H9 (cell line): ENCODE results near the gene IL17REL. TPM values are rescaled to one million over a fixed set of nuclear protein-coding genes. Genes with fewer than 3 reads are reported as not detected.

ENCODE experiments used
- DNase-seq: peaks from one replicate; pipeline ENCODE4 v3.0.0-alpha.2; 2017
- H2AFZ ChIP-seq: one replicate; pipeline ENCODE4 v1.6.1; 2013; ENCODE audit warnings: mild to moderate bottlenecking, low read length, control low read depth, moderate library complexity
- H2AK5ac ChIP-seq: 2 replicates; pipeline ENCODE4 v1.6.1; 2013; ENCODE audit warnings: low read length, control low read depth, mixed read lengths; ENCODE audit not compliant: insufficient read length
- H2BK120ac ChIP-seq: one replicate; pipeline ENCODE4 v1.6.1; 2013; ENCODE audit warnings: low read depth, mild to moderate bottlenecking, low read length, control low read depth, inconsistent platforms; ENCODE audit not compliant: poor library complexity, severe bottlenecking
- H2BK12ac ChIP-seq: 2 replicates; pipeline ENCODE4 v1.6.1; 2013; ENCODE audit warnings: low read length, control low read depth, mixed read lengths, low read depth; ENCODE audit not compliant: insufficient read length
- H2BK15ac ChIP-seq: 2 replicates; pipeline ENCODE4 v1.6.1; 2013; ENCODE audit warnings: low read depth, low read length, control low read depth
- H2BK20ac ChIP-seq: one replicate; pipeline ENCODE4 v1.6.1; 2013; ENCODE audit warnings: low read depth, mild to moderate bottlenecking, low read length, control low read depth, inconsistent platforms; ENCODE audit not compliant: poor library complexity, severe bottlenecking
- H2BK5ac ChIP-seq: 2 replicates; pipeline ENCODE4 v1.6.1; 2013; ENCODE audit warnings: low read length, control low read depth, mixed read lengths; ENCODE audit not compliant: insufficient read length
- H3K14ac ChIP-seq: 2 replicates; pipeline ENCODE4 v1.6.1; 2013; ENCODE audit warnings: low read length, control low read depth; ENCODE audit not compliant: insufficient read depth
- H3K18ac ChIP-seq: 2 replicates; pipeline ENCODE4 v1.6.1; 2013; ENCODE audit warnings: low read depth, mild to moderate bottlenecking, mixed read lengths, low read length, control low read depth; ENCODE audit not compliant: insufficient read length
- H3K23ac ChIP-seq: 2 replicates; pipeline ENCODE4 v1.6.1; 2013; ENCODE audit warnings: low read length, control low read depth, mixed read lengths, low read depth; ENCODE audit not compliant: insufficient read length
- H3K23me2 ChIP-seq: 2 replicates; pipeline ENCODE4 v1.6.1; 2013; ENCODE audit warnings: low read depth, mild to moderate bottlenecking, mixed read lengths, low read length, control low read depth; ENCODE audit not compliant: insufficient read length, poor library complexity, severe bottlenecking
- H3K27ac ChIP-seq: 2 replicates; pipeline ENCODE4 v1.5.1; 2013; ENCODE audit warnings: low read length, control low read depth, mixed read lengths, low read depth; ENCODE audit not compliant: insufficient read length
- H3K27me3 ChIP-seq: 2 replicates; pipeline ENCODE4 v1.6.1; 2013; ENCODE audit warnings: low read length, control low read depth, inconsistent platforms; ENCODE audit not compliant: insufficient read depth
- H3K4ac ChIP-seq: 2 replicates; pipeline ENCODE4 v1.6.1; 2013; ENCODE audit warnings: low read depth, mild to moderate bottlenecking, control low read depth, inconsistent platforms, low read length, moderate library complexity
- H3K4me1 ChIP-seq: 2 replicates; pipeline ENCODE4 v1.6.1; 2013; ENCODE audit warnings: low read length, control low read depth, inconsistent platforms; ENCODE audit not compliant: insufficient read depth
- H3K4me2 ChIP-seq: 2 replicates; pipeline ENCODE4 v1.6.1; 2013; ENCODE audit warnings: low read length, control low read depth, mixed read lengths; ENCODE audit not compliant: insufficient read length, insufficient read depth
- H3K56ac ChIP-seq: 2 replicates; pipeline ENCODE4 v1.6.1; 2013; ENCODE audit warnings: low read depth, mild to moderate bottlenecking, mixed read lengths, low read length, control low read depth; ENCODE audit not compliant: insufficient read length
- H3K79me1 ChIP-seq: 2 replicates; pipeline ENCODE4 v1.6.1; 2013; ENCODE audit warnings: low read depth, mild to moderate bottlenecking, moderate library complexity, low read length, control low read depth, inconsistent platforms; ENCODE audit not compliant: insufficient read depth, poor library complexity, severe bottlenecking
- H3K79me2 ChIP-seq: 2 replicates; pipeline ENCODE4 v1.6.1; 2013; ENCODE audit warnings: low read length, control low read depth, inconsistent platforms; ENCODE audit not compliant: insufficient read depth
- H3K9ac ChIP-seq: 2 replicates; pipeline ENCODE4 v1.6.1; 2013; ENCODE audit warnings: low read length, control low read depth, mixed read lengths; ENCODE audit not compliant: insufficient read length; ENCODE audit errors: extremely low read depth
- H3K9me3 ChIP-seq: one replicate; pipeline ENCODE4 v1.6.1; 2013; ENCODE audit warnings: low read depth, low read length, inconsistent platforms; ENCODE audit not compliant: control insufficient read depth
- H3T11ph ChIP-seq: one replicate; pipeline ENCODE4 v1.6.1; 2013; ENCODE audit warnings: mild to moderate bottlenecking, low read length, control low read depth, inconsistent platforms
- H4K20me1 ChIP-seq: one replicate; pipeline ENCODE4 v1.6.1; 2013; ENCODE audit not compliant: control insufficient read depth, insufficient read length, insufficient read depth
- H4K5ac ChIP-seq: 2 replicates; pipeline ENCODE4 v1.6.1; 2013; ENCODE audit warnings: low read depth, mild to moderate bottlenecking, mixed read lengths, low read length, control low read depth; ENCODE audit not compliant: insufficient read length
- H4K8ac ChIP-seq: replicated peaks from 2 replicates; pipeline ENCODE4 v1.6.1; 2013; ENCODE audit warnings: low read length, control low read depth, mixed read lengths, low read depth; ENCODE audit not compliant: insufficient read length
- H4K91ac ChIP-seq: 2 replicates; pipeline ENCODE4 v1.6.1; 2013; ENCODE audit warnings: low read depth, mild to moderate bottlenecking, moderate library complexity, mixed read lengths, low read length, control low read depth; ENCODE audit not compliant: insufficient read length
- H3K27ac Mint-ChIP-seq, 3 experiments: 2 replicates in 2 of 3; 3 replicates in 1 of 3; pipeline ENCODE4 v1.8.0; 2020 to 2021; ENCODE audit warnings: mixed read lengths in 3 of 3, mild to moderate bottlenecking in 1 of 3, moderate library complexity in 1 of 3
- H3K27me3 Mint-ChIP-seq: 2 replicates; pipeline ENCODE4 v1.8.0; 2021; ENCODE audit warnings: low read depth, mild to moderate bottlenecking, moderate library complexity, mixed read lengths
- H3K36me3 Mint-ChIP-seq, 3 experiments: 2 replicates in 2 of 3; 3 replicates in 1 of 3; pipeline ENCODE4 v1.8.0; 2020 to 2021; ENCODE audit warnings: low read depth in 3 of 3, mixed read lengths in 3 of 3; ENCODE audit not compliant: insufficient read depth in 1 of 3
- H3K4me1 Mint-ChIP-seq, 2 experiments: 2 replicates each; pipeline ENCODE4 v1.8.0; 2020; ENCODE audit warnings: mixed read lengths in 2 of 2
- H3K4me3 Mint-ChIP-seq, 2 experiments: 2 replicates in 1 of 2; 3 replicates in 1 of 2; pipeline ENCODE4 v1.8.0; 2020 to 2021; ENCODE audit warnings: mild to moderate bottlenecking in 2 of 2, mixed read lengths in 2 of 2, moderate library complexity in 1 of 2
- H3K9me3 Mint-ChIP-seq, 2 experiments: 2 replicates in 1 of 2; 3 replicates in 1 of 2; pipeline ENCODE4 v1.8.0; 2020; ENCODE audit warnings: mild to moderate bottlenecking in 2 of 2, mixed read lengths in 2 of 2, moderate library complexity in 1 of 2
- CTCF ChIP-seq: fragments of 200-600 bp; sonication (generic); conservative IDR thresholded peaks from 3 replicates; pipeline ENCODE4 v1.8.0; 2021; ENCODE audit warnings: antibody characterized with exemption, mild to moderate bottlenecking
- WGBS: extraction: QIAGEN DNeasy Blood & Tissue Kit; methylation state at CpG from one replicate; pipeline ENCODE4 v1.1.7; 2013; ENCODE audit warnings: missing lambda C conversion rate, low lambda C conversion rate, mixed read lengths; ENCODE audit not compliant: insufficient read length; ENCODE audit errors: extremely low coverage; 5-methylcytosine and 5-hydroxymethylcytosine counted together
- total RNA-seq: library from RNA; stranded (reverse); gene quantifications from 2 replicates; pipeline ENCODE4 v1.2.1, GENCODE V29; 2021

The IL17REL gene
- total RNA-seq, 1 experiment from 2014 or later = 0.20 TPM

- Mint-ChIP-seq H3K36me3 (no peaks in the 10 kb centered on the region), H3K27me3 (peaks cover 8% of the 10 kb centered on the region; the same call in 1 of the 2 replicates), H3K4me1 (no peaks in the 10 kb centered on the region), H3K27ac (no peak overlapping the region), H3K4me3 (no peak overlapping the region), H3K9me3 (peaks cover 4 to 10% of the 10 kb centered on the region in 2 experiments; a peak in 3 of 5 replicates)
- no peaks in the 10 kb centered on the region for H3K27me3 ChIP-seq
- H2BK20ac ChIP-seq = no peak overlapping the region
- H4K5ac ChIP-seq = no peak overlapping the region
- no peak overlapping the region for H2BK12ac ChIP-seq
- H3K56ac ChIP-seq = no peak overlapping the region
- no peak overlapping the region for H3K4ac ChIP-seq
- no peaks in the 10 kb centered on the region for H3K79me2 ChIP-seq
- no peak overlapping the region for H3K27ac ChIP-seq
- H3K14ac ChIP-seq = no peak overlapping the region
- H3T11ph ChIP-seq = no peak overlapping the region
- no peak overlapping the region for H2BK15ac ChIP-seq
- no peak overlapping the region for H3K18ac ChIP-seq
- H3K23ac ChIP-seq = no peak overlapping the region
- no peaks in the 10 kb centered on the region for H3K4me1 ChIP-seq
- no peak overlapping the region for H3K9ac ChIP-seq
- no peak overlapping the region for H2AFZ ChIP-seq
- no peak overlapping the region for H3K4me2 ChIP-seq
- WGBS = no CpG with 5 or more reads among the region's 7 CpGs
- H4K8ac ChIP-seq = no peak overlapping the region
- H3K9me3 ChIP-seq = no peaks in the 10 kb centered on the region
- no peak for DNase-seq
- H4K20me1 ChIP-seq = no peaks in the 10 kb centered on the region
- no peak overlapping the region for H2BK120ac ChIP-seq
- H3K79me1 ChIP-seq = no peaks in the 10 kb centered on the region
- no peak overlapping the region for H4K91ac ChIP-seq
- TF ChIP-seq CTCF = no peak
- H2AK5ac ChIP-seq = no peak overlapping the region
- H2BK5ac ChIP-seq = no peak overlapping the region
- H3K23me2 ChIP-seq = no peaks in the 10 kb centered on the region
These were observed 28.2 kb upstream of the IL17REL start for GRCh38 chr22:50040717-50041116.
